PC-3 (cell line): ENCODE results near the gene WNT7A. TPM values are rescaled to one million over a fixed set of nuclear protein-coding genes. Genes with fewer than 3 reads are reported as not detected.

Experiments used
- ATAC-seq: fragments of 200-7000 bp; cut with Tn5 transposase; 2 replicates; pipeline ENCODE4 v1.9.1; 2020; ENCODE audit warnings: mild to moderate bottlenecking, moderate library complexity
- BruUV-seq: library from RNA; stranded (reverse); fragments of 400-500 nt; replicated peaks from 2 replicates; lab custom pipeline; 2021; lab: Mats Ljungman, UMichigan
- CTCF ChIA-PET: fragments of 300-600 bp; sonication (Branson Sonifier 250); formaldehyde crosslinking; loops from one replicate; lab custom pipeline; 2022; ENCODE audit warnings: antibody characterized with exemption; lab: Charles Lee
- POLR2A ChIA-PET: fragments of 300-600 bp; sonication (Branson Sonifier 250); formaldehyde crosslinking; loops from one replicate; lab custom pipeline; 2022; ENCODE audit warnings: antibody characterized with exemption; ENCODE audit not compliant: unreplicated experiment; lab: Charles Lee
- DNase-seq: peaks from one replicate; pipeline ENCODE4 v3.0.0-alpha.2; 2015
- H2AFZ ChIP-seq: fragments of 300-600 bp; sonication (generic); 2 replicates; pipeline ENCODE4 v1.6.0; 2016; ENCODE audit warnings: antibody characterized with exemption, low read length
- H3F3A ChIP-seq: fragments of 300-600 bp; sonication (generic); one replicate; pipeline ENCODE4 v1.6.0; 2017; ENCODE audit warnings: antibody characterized with exemption, low read length, control low read depth, mild to moderate bottlenecking; ENCODE audit not compliant: unreplicated experiment
- H3K27ac ChIP-seq: fragments of 300-600 bp; sonication (generic); 2 replicates; pipeline ENCODE4 v1.5.1; 2016; ENCODE audit warnings: mild to moderate bottlenecking, low read length
- H3K27me3 ChIP-seq: fragments of 300-600 bp; sonication (generic); 2 replicates; pipeline ENCODE4 v1.6.1; 2016; ENCODE audit warnings: low read length, mixed read lengths
- H3K36me3 ChIP-seq: fragments of 300-600 bp; sonication (generic); 2 replicates; pipeline ENCODE4 v1.6.1; 2016; ENCODE audit warnings: low read depth, mixed run types, low read length, mixed read lengths
- H3K4me1 ChIP-seq: fragments of 300-600 bp; sonication (generic); 2 replicates; pipeline ENCODE4 v1.5.1; 2016; ENCODE audit warnings: low read length; ENCODE audit not compliant: insufficient read depth
- H3K4me2 ChIP-seq: fragments of 300-600 bp; sonication (generic); 2 replicates; pipeline ENCODE4 v1.6.0; 2016; ENCODE audit warnings: low read length
- H3K4me3 ChIP-seq: fragments of 300-600 bp; sonication (generic); 2 replicates; pipeline ENCODE4 v1.5.1; 2016; ENCODE audit warnings: mild to moderate bottlenecking, low read length, mixed read lengths
- H3K79me2 ChIP-seq: fragments of 300-600 bp; sonication (generic); 2 replicates; pipeline ENCODE4 v1.6.1; 2017; ENCODE audit warnings: low read length, mixed read lengths
- H3K9ac ChIP-seq: fragments of 300-600 bp; sonication (generic); 2 replicates; pipeline ENCODE4 v1.6.0; 2016; ENCODE audit warnings: mild to moderate bottlenecking, low read length
- H3K9me2 ChIP-seq: fragments of 300-600 bp; sonication (generic); replicated peaks from 2 replicates; pipeline ENCODE4 v1.6.1; 2016; ENCODE audit warnings: mixed run types, low read length, mixed read lengths
- H3K9me3 ChIP-seq: fragments of 300-600 bp; sonication (generic); 2 replicates; pipeline ENCODE4 v1.6.1; 2016; ENCODE audit warnings: low read length, mixed read lengths
- H4K20me1 ChIP-seq: fragments of 300-600 bp; sonication (generic); 2 replicates; pipeline ENCODE4 v1.6.1; 2016; ENCODE audit warnings: low read length, mixed read lengths
- EZH2 ChIP-seq: fragments of 300-600 bp; sonication (generic); IDR thresholded peaks from one replicate; pipeline ENCODE4 v1.6.1; 2017; ENCODE audit warnings: antibody characterized with exemption, mild to moderate bottlenecking, low read length; ENCODE audit not compliant: unreplicated experiment
- EZH2phosphoT487 ChIP-seq: fragments of 300-600 bp; sonication (generic); IDR thresholded peaks from 2 replicates; pipeline ENCODE4 v1.6.1; 2018; ENCODE audit warnings: mild to moderate bottlenecking, antibody characterized with exemption, low read length, borderline replicate concordance
- intact Hi-C: fragments of 100-400 bp; cut with micrococcal nuclease; formaldehyde crosslinking; loops from 2 replicates; pipeline ENCODE4 v1.9.0; 2023
- total RNA-seq: library from RNA; depleted of rRNA; stranded (reverse); fragments of >200 nt; gene quantifications from 2 replicates; pipeline ENCODE4 v1.2.3, GENCODE V29; 2014
- TF ChIP-seq, protein P1 (sequence below): fragments of 300-600 bp; sonication (generic); conservative IDR thresholded peaks from 2 replicates; pipeline ENCODE4 v1.5.1; 2017; ENCODE audit warnings: antibody characterized with exemption, low read depth, mild to moderate bottlenecking, low read length

The WNT7A gene
- total RNA-seq, 1 experiment from 2014 or later: 16.2 TPM

GRCh38 chr3:13895155-13896105 is 15.6 kb upstream of the WNT7A start:
- H3K27me3 ChIP-seq: no peaks in the 10 kb centered on the region
- peak overlapping the region; percentile 99 for H2AFZ ChIP-seq
- H3K9me3 ChIP-seq: 0 out of 2 replicates have a peak, but pooled peaks cover 2% of the 10 kb centered on the region
- H3K9me2 ChIP-seq: no peaks in the 10 kb centered on the region
- peaks cover 23% of the 10 kb centered on the region for H3K4me1 ChIP-seq
- H3K9ac ChIP-seq: peak overlapping the region; percentile 78
- intact Hi-C loops: loop anchor here (1.0 to 2.0 kb wide), 5 partner anchors 32 to 305 kb away; partner anchors contain the start of genes CHCHD4, LSM3, TMEM43 and XPC
- H4K20me1 ChIP-seq: no peaks in the 10 kb centered on the region
- TF ChIP-seq, protein P1, sequence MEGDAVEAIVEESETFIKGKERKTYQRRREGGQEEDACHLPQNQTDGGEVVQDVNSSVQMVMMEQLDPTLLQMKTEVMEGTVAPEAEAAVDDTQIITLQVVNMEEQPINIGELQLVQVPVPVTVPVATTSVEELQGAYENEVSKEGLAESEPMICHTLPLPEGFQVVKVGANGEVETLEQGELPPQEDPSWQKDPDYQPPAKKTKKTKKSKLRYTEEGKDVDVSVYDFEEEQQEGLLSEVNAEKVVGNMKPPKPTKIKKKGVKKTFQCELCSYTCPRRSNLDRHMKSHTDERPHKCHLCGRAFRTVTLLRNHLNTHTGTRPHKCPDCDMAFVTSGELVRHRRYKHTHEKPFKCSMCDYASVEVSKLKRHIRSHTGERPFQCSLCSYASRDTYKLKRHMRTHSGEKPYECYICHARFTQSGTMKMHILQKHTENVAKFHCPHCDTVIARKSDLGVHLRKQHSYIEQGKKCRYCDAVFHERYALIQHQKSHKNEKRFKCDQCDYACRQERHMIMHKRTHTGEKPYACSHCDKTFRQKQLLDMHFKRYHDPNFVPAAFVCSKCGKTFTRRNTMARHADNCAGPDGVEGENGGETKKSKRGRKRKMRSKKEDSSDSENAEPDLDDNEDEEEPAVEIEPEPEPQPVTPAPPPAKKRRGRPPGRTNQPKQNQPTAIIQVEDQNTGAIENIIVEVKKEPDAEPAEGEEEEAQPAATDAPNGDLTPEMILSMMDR: no peak
- TF ChIP-seq EZH2phosphoT487: no peak
- no peak for TF ChIP-seq EZH2
- ChIA-PET POLR2A (no interaction called here), CTCF (interaction anchor here (1.3 to 1.8 kb wide), 3 partner anchors 201 to 228 kb away, joined by 4 to 15 read pairs (median 15); no protein-coding TSS in a partner anchor)
- no peaks in the 10 kb centered on the region for H3K79me2 ChIP-seq
- no peaks in the 10 kb centered on the region for H3K36me3 ChIP-seq
- TSS peak; percentile 88 for BruUV-seq
- peak overlapping the region; percentile 79 for H3K4me3 ChIP-seq
- DNase-seq: peak; percentile 95
- no peak overlapping the region for H3K27ac ChIP-seq
- no peaks in the 10 kb centered on the region for H3F3A ChIP-seq
- H3K4me2 ChIP-seq: peak overlapping the region; percentile 99
- ATAC-seq: peak; percentile 98

DNA sequence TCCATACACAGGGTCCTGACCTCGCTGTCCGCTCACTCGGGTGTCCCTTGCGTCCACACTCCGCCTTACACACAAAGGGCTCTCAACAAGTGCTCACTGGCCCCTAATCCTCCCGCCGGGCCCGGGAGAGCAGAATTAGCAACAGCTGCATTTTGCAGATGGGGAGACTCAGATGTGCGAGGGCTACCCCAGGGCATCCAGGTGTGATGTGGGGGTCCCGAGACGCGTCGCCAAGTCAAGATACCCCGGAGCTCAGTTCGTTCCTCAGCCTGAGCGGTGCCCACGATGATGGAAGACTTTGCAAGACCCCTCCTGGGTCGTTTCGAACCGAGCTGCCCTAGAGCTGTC is 14.9 kb upstream of the WNT7A start:
- no TSS peak for BruUV-seq
- Histone ChIP-seq H4K20me1 (no peaks in the 10 kb centered on the region), H3K4me2 (peak overlapping the region; percentile 99), H3K27ac (no peak overlapping the region), H3K79me2 (no peaks in the 10 kb centered on the region), H3K9ac (peak overlapping the region; percentile 31; the same call in 1 of the 2 replicates), H2AFZ (peak overlapping the region; percentile 99), H3K36me3 (no peaks in the 10 kb centered on the region), H3K4me3 (peak overlapping the region; percentile 79; the same call in 1 of the 2 replicates), H3K9me2 (no peaks in the 10 kb centered on the region), H3K4me1 (peaks cover 23% of the 10 kb centered on the region), H3K9me3 (no peaks in the 10 kb centered on the region), H3K27me3 (no peaks in the 10 kb centered on the region), H3F3A (no peaks in the 10 kb centered on the region)
- CTCF ChIA-PET: no interaction called here
- no peak for TF ChIP-seq EZH2phosphoT487
- TF ChIP-seq, protein P1: no peak
- TF ChIP-seq EZH2: no peak
- POLR2A ChIA-PET: no interaction called here
- DNase-seq: no peak
- intact Hi-C loops: no loop called here
- ATAC-seq: no peak
